Naive thymus-derived CD4-positive, alpha-beta T cell (primary cell): Measurements from ENCODE around the gene CSF1R. TPM values are rescaled to one million over a fixed set of nuclear protein-coding genes. Genes with fewer than 3 reads are reported as not detected.

Experiments
- ATAC-seq: fragments of 150-1000 bp; cut with Tn5 transposase; 2 replicates; pipeline ENCODE4 v1.10.0; 2021; ENCODE audit warnings: mild to moderate bottlenecking, moderate library complexity
- CTCF ChIA-PET: fragments of 350-600 bp; sonication (Branson Sonifier 250); formaldehyde crosslinking; loops from one replicate; lab custom pipeline; 2021; ENCODE audit warnings: antibody characterized with exemption; lab: Charles Lee
- POLR2A ChIA-PET: fragments of 350-600 bp; sonication (Branson Sonifier 250); formaldehyde crosslinking; loops from one replicate; lab custom pipeline; 2021; ENCODE audit warnings: antibody characterized with exemption, inconsistent platforms; lab: Charles Lee
- DNase-seq, 9 donors: peaks; one replicate each; pipeline versions ENCODE4 v3.0.0 to v3.0.0-alpha.2; 2020 to 2022; ENCODE audit warnings: mixed read lengths in 1 of 9
- H3K27ac ChIP-seq: one replicate; pipeline ENCODE4 v1.7.0; 2013; ENCODE audit warnings: mild to moderate bottlenecking, low read depth, low read length, moderate library complexity
- H3K27me3 ChIP-seq, 2 donors: one replicate each; pipeline ENCODE4 v1.7.0; 2013; ENCODE audit warnings: low read length in 2 of 2, mild to moderate bottlenecking in 2 of 2, moderate library complexity in 2 of 2; ENCODE audit not compliant: control insufficient read depth in 2 of 2, insufficient read depth in 2 of 2
- H3K36me3 ChIP-seq, 3 experiments: 1 replicate in 2 of 3; 2 replicates in 1 of 3; pipeline ENCODE4 v1.7.0; 2013; ENCODE audit warnings: low read length in 3 of 3, mild to moderate bottlenecking in 3 of 3, moderate library complexity in 1 of 3; ENCODE audit not compliant: insufficient read depth in 3 of 3, control insufficient read depth in 2 of 3
- H3K4me1 ChIP-seq, 2 donors: one replicate each; pipeline ENCODE4 v1.7.0; 2013; ENCODE audit warnings: low read length in 2 of 2, mild to moderate bottlenecking in 2 of 2, moderate library complexity in 1 of 2; ENCODE audit not compliant: control insufficient read depth in 2 of 2, insufficient read depth in 2 of 2
- H3K4me3 ChIP-seq: 2 replicates; pipeline ENCODE4 v1.7.0; 2013; ENCODE audit warnings: mild to moderate bottlenecking, low read length
- H3K9me3 ChIP-seq, 3 experiments: 1 replicate in 2 of 3; 2 replicates in 1 of 3; pipeline ENCODE4 v1.7.0; 2013; ENCODE audit warnings: low read length in 3 of 3; ENCODE audit not compliant: control insufficient read depth in 2 of 3
- H3K27ac Mint-ChIP-seq, 9 donors: one replicate each; pipeline ENCODE4 v1.8.0; 2020 to 2022; ENCODE audit warnings: mixed read lengths in 9 of 9, mild to moderate bottlenecking in 8 of 9, moderate library complexity in 5 of 9, inconsistent platforms in 2 of 9
- H3K27me3 Mint-ChIP-seq, 5 donors: one replicate each; pipeline ENCODE4 v1.8.0; 2021 to 2022; ENCODE audit warnings: mixed read lengths in 5 of 5, mild to moderate bottlenecking in 1 of 5
- H3K36me3 Mint-ChIP-seq, 5 donors: one replicate each; pipeline ENCODE4 v1.8.0; 2020 to 2022; ENCODE audit warnings: mixed read lengths in 5 of 5, mild to moderate bottlenecking in 3 of 5, inconsistent platforms in 1 of 5
- H3K4me1 Mint-ChIP-seq, 7 donors: one replicate each; pipeline ENCODE4 v1.8.0; 2020 to 2022; ENCODE audit warnings: mixed read lengths in 7 of 7, mild to moderate bottlenecking in 3 of 7, inconsistent platforms in 1 of 7
- H3K4me3 Mint-ChIP-seq, 10 donors: one replicate each; pipeline ENCODE4 v1.8.0; 2020 to 2022; ENCODE audit warnings: mild to moderate bottlenecking in 10 of 10, mixed read lengths in 10 of 10, moderate library complexity in 6 of 10, inconsistent platforms in 2 of 10
- H3K9me3 Mint-ChIP-seq, 11 donors: one replicate each; pipeline ENCODE4 v1.8.0; 2020 to 2022; ENCODE audit warnings: mixed read lengths in 11 of 11, mild to moderate bottlenecking in 4 of 11, inconsistent platforms in 1 of 11, moderate library complexity in 1 of 11
- intact Hi-C, 2 donors: fragments of 100-400 bp; cut with micrococcal nuclease; formaldehyde crosslinking; loops; one replicate each; pipeline ENCODE4 v1.15.1; 2023
- polyA plus RNA-seq, 2 donors: library from polyadenylated mRNA; unstranded; fragments of 300-500 nt; fragmentation: Illumina TruSeq; gene quantifications; one replicate each; pipeline ENCODE4 v1.2.3, GENCODE V29; 2021
- total RNA-seq, 6 experiments: library from RNA in 5 of 6; stranded (reverse) in 5 of 6; gene quantifications; 1 replicate in 5 of 6; 2 replicates in 1 of 6; pipeline ENCODE4 v1.2.3 and lab custom pipeline; 2021 to 2026

CSF1R gene
- 10 to 100 TPM in 1 of 5 experiments, 1 to 10 TPM in 3, under 1 TPM in 1; 0.36 to 92.4 (median 6.4) TPM for total RNA-seq
- polyA plus RNA-seq, result under 1 TPM; 0.09 to 0.72 TPM
- total RNA-seq (lab: John Stamatoyannopoulos, UW), result not detected

GRCh38 chr5:150085950-150086715 is at the start of gene CSF1R:
CSF1R (minus strand) TSS chr5:150086554; CDS start chr5:150086427, 127 bp downstream.
- no peaks in the 10 kb centered on the region for H3K9me3 ChIP-seq
- H3K27me3 ChIP-seq, result peaks cover 0 to 3% of the 10 kb centered on the region in 2 donors
- DNase-seq, result no peak
- no peaks in the 10 kb centered on the region for H3K36me3 ChIP-seq
- no peak within 1 kb of the TSS for H3K27ac ChIP-seq
- POLR2A ChIA-PET, result no interaction called here
- no peaks in the 10 kb centered on the region for H3K4me1 ChIP-seq
- Mint-ChIP-seq H3K27ac (no peak within 1 kb of the TSS), H3K4me1 (peaks cover 0 to 5% (median 0%) of the 10 kb centered on the region in 7 donors), H3K27me3 (peaks cover 41 to 68% (median 52%) of the 10 kb centered on the region in 5 donors), H3K36me3 (peaks cover 0 to 3% (median 0%) of the 10 kb centered on the region in 5 donors), H3K9me3 (peaks cover 0 to 3% (median 0%) of the 10 kb centered on the region in 11 donors), H3K4me3 (peak within 1 kb of the TSS in 1 of 10 donors; percentile 1)
- CTCF ChIA-PET, result no interaction called here
- intact Hi-C loops, result no loop called here
- ATAC-seq, result peak; percentile 36
- H3K4me3 ChIP-seq, result no peak within 1 kb of the TSS

GRCh38 chr5:150135557-150136304 is 49.4 kb upstream of the CSF1R start:
- intact Hi-C loops, result no loop called here
- ChIA-PET CTCF (no interaction called here), POLR2A (no interaction called here)
- DNase-seq, result no peak
- Mint-ChIP-seq H3K27me3 (no peaks in the 10 kb centered on the region), H3K9me3 (no peaks in the 10 kb centered on the region), H3K27ac (no peak overlapping the region), H3K36me3 (no peaks in the 10 kb centered on the region), H3K4me3 (no peak overlapping the region), H3K4me1 (peaks cover 0 to 6% (median 0%) of the 10 kb centered on the region in 7 donors)
- Histone ChIP-seq H3K36me3 (peaks cover 0 to 3% (median 0%) of the 10 kb centered on the region in 3 experiments), H3K9me3 (no peaks in the 10 kb centered on the region), H3K27ac (no peak overlapping the region), H3K4me3 (no peak overlapping the region), H3K4me1 (no peaks in the 10 kb centered on the region), H3K27me3 (no peaks in the 10 kb centered on the region)
- ATAC-seq, result no peak

GRCh38 chr5:150134198-150134588 is 47.8 kb upstream of the CSF1R start:
- H3K4me3 ChIP-seq, result no peak overlapping the region
- POLR2A ChIA-PET, result no interaction called here
- intact Hi-C loops, result no loop called here
- H3K9me3 ChIP-seq, result no peaks in the 10 kb centered on the region
- DNase-seq (no peak), ATAC-seq (no peak)
- Mint-ChIP-seq H3K4me3 (no peak overlapping the region), H3K36me3 (peaks cover 0 to 1% (median 0%) of the 10 kb centered on the region in 5 donors), H3K4me1 (peaks cover 0 to 9% (median 0%) of the 10 kb centered on the region in 7 donors), H3K27me3 (no peaks in the 10 kb centered on the region), H3K27ac (no peak overlapping the region), H3K9me3 (no peaks in the 10 kb centered on the region)
- no peaks in the 10 kb centered on the region for H3K4me1 ChIP-seq
- H3K27ac ChIP-seq, result no peak overlapping the region
- CTCF ChIA-PET, result no interaction called here
- no peaks in the 10 kb centered on the region for H3K27me3 ChIP-seq
- H3K36me3 ChIP-seq, result peaks cover 0 to 3% (median 0%) of the 10 kb centered on the region in 3 experiments

GRCh38 chr5:150133581-150134197 is 47.3 kb upstream of the CSF1R start:
- ATAC-seq (no peak), DNase-seq (no peak)
- no peak overlapping the region for H3K27ac ChIP-seq
- no peak overlapping the region for H3K27ac Mint-ChIP-seq
- intact Hi-C loops, result no loop called here
- H3K9me3 Mint-ChIP-seq, result no peaks in the 10 kb centered on the region
- H3K36me3 Mint-ChIP-seq, result peaks cover 0 to 1% (median 0%) of the 10 kb centered on the region in 5 donors
- H3K4me1 Mint-ChIP-seq, result peaks cover 0 to 9% (median 0%) of the 10 kb centered on the region in 7 donors
- H3K36me3 ChIP-seq, result peaks cover 0 to 3% (median 0%) of the 10 kb centered on the region in 3 experiments
- no peak overlapping the region for H3K4me3 ChIP-seq
- H3K27me3 ChIP-seq, result no peaks in the 10 kb centered on the region
- H3K9me3 ChIP-seq, result no peaks in the 10 kb centered on the region
- ChIA-PET POLR2A (no interaction called here), CTCF (no interaction called here)
- no peaks in the 10 kb centered on the region for H3K27me3 Mint-ChIP-seq
- no peak overlapping the region for H3K4me3 Mint-ChIP-seq
- no peaks in the 10 kb centered on the region for H3K4me1 ChIP-seq

GRCh38 chr5:150132740-150133139 is 46.4 kb upstream of the CSF1R start:
- Mint-ChIP-seq H3K27me3 (peaks cover 0 to 3% (median 0%) of the 10 kb centered on the region in 5 donors), H3K9me3 (no peaks in the 10 kb centered on the region), H3K27ac (no peak overlapping the region), H3K4me3 (no peak overlapping the region), H3K4me1 (peaks cover 0 to 9% (median 0%) of the 10 kb centered on the region in 7 donors), H3K36me3 (peaks cover 0 to 1% (median 0%) of the 10 kb centered on the region in 5 donors)
- ChIA-PET POLR2A (no interaction called here), CTCF (no interaction called here)
- Histone ChIP-seq H3K4me1 (no peaks in the 10 kb centered on the region), H3K27ac (no peak overlapping the region), H3K9me3 (no peaks in the 10 kb centered on the region), H3K4me3 (no peak overlapping the region), H3K27me3 (no peaks in the 10 kb centered on the region), H3K36me3 (peaks cover 0 to 3% (median 0%) of the 10 kb centered on the region in 3 experiments)
- intact Hi-C loops, result no loop called here
- no peak for DNase-seq
- no peak for ATAC-seq

GRCh38 chr5:150131978-150132694 is 45.8 kb upstream of the CSF1R start:
- Histone ChIP-seq H3K9me3 (no peaks in the 10 kb centered on the region), H3K27me3 (no peaks in the 10 kb centered on the region), H3K4me3 (no peak overlapping the region), H3K27ac (no peak overlapping the region), H3K36me3 (peaks cover 0 to 3% (median 0%) of the 10 kb centered on the region in 3 experiments), H3K4me1 (no peaks in the 10 kb centered on the region)
- Mint-ChIP-seq H3K27me3 (peaks cover 0 to 3% (median 0%) of the 10 kb centered on the region in 5 donors), H3K9me3 (no peaks in the 10 kb centered on the region), H3K36me3 (peaks cover 0 to 1% (median 0%) of the 10 kb centered on the region in 5 donors), H3K4me3 (no peak overlapping the region), H3K4me1 (peaks cover 0 to 9% (median 0%) of the 10 kb centered on the region in 7 donors), H3K27ac (peak overlapping the region in 1 of 9 donors; percentile 59)
- peak; percentile 37 for ATAC-seq
- ChIA-PET POLR2A (no interaction called here), CTCF (no interaction called here)
- intact Hi-C loops, result no loop called here
- no peak for DNase-seq
